ENCODE data around the gene MSTO1.
"Not testable (repeated sequence)": the region's sequence is repeated elsewhere in the genome, so short reads cannot be mapped to it uniquely, and the experiment has no call there.

Gene MSTO1

DNA sequence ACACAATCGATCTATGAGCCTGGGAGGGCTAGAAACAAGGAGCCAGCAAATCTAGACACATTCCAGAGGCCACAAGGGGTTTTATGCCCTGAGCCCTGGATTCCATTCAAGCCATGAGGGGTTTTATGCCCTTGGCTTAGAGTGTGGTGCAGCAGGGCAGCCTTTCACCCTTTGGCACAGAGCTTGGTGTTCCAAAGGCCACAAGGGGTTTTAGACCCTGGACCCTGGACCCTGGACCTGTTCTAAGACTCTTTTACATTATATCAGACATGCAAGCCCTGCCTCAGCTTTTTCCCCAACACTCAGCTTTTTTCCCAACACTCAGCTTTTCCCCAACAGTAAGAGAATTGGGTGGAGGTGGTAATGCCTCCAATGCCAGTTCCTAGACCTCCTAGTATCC, 13.3 kb downstream of the MSTO1 start:
- Mint-ChIP-seq H3K9me3 (peaks cover 25% of the 10 kb centered on the region), H3K4me3 (no peak overlapping the region), H3K36me3 (ENCODE audit: low read depth) (no peaks in the 10 kb centered on the region), H3K27me3 (ENCODE audit: low read depth, poor library complexity) (peaks cover 12% of the 10 kb centered on the region), H3K4me1 (no peaks in the 10 kb centered on the region), H3K27ac (no peak overlapping the region)
- TF ChIP-seq, protein P1, sequence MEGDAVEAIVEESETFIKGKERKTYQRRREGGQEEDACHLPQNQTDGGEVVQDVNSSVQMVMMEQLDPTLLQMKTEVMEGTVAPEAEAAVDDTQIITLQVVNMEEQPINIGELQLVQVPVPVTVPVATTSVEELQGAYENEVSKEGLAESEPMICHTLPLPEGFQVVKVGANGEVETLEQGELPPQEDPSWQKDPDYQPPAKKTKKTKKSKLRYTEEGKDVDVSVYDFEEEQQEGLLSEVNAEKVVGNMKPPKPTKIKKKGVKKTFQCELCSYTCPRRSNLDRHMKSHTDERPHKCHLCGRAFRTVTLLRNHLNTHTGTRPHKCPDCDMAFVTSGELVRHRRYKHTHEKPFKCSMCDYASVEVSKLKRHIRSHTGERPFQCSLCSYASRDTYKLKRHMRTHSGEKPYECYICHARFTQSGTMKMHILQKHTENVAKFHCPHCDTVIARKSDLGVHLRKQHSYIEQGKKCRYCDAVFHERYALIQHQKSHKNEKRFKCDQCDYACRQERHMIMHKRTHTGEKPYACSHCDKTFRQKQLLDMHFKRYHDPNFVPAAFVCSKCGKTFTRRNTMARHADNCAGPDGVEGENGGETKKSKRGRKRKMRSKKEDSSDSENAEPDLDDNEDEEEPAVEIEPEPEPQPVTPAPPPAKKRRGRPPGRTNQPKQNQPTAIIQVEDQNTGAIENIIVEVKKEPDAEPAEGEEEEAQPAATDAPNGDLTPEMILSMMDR (IDR thresholded peaks at IDR 0.05), result no peak
- no peak for DNase-seq

DNA sequence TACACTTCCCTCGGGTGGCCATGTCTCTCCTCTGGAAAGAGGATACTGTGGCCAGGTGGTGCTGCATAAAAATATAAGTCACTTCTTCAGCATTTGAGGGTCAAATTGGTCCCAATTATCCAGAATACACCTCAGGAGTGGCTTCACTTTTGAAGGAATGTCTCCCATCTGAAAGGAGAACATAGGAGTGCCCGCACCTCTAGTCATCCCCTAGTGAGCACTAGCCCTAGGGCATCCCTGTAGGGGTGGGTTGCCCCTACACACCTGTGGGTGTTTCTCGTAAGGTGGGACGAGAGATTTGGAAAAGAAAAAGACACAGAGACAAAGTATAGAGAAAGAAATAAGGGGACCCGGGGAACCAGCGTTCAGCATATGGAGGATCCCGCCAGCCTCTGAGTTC, 16.4 kb downstream of the MSTO1 start:
- Mint-ChIP-seq H3K9me3 (peaks cover 25% of the 10 kb centered on the region), H3K27me3 (ENCODE audit: low read depth, poor library complexity) (peaks cover 11% of the 10 kb centered on the region)
- not testable (repeated sequence) for H3K27ac Mint-ChIP-seq; H3K4me3 Mint-ChIP-seq; H3K4me1 Mint-ChIP-seq; DNase-seq; H3K36me3 Mint-ChIP-seq (ENCODE audit: low read depth)

DNA sequence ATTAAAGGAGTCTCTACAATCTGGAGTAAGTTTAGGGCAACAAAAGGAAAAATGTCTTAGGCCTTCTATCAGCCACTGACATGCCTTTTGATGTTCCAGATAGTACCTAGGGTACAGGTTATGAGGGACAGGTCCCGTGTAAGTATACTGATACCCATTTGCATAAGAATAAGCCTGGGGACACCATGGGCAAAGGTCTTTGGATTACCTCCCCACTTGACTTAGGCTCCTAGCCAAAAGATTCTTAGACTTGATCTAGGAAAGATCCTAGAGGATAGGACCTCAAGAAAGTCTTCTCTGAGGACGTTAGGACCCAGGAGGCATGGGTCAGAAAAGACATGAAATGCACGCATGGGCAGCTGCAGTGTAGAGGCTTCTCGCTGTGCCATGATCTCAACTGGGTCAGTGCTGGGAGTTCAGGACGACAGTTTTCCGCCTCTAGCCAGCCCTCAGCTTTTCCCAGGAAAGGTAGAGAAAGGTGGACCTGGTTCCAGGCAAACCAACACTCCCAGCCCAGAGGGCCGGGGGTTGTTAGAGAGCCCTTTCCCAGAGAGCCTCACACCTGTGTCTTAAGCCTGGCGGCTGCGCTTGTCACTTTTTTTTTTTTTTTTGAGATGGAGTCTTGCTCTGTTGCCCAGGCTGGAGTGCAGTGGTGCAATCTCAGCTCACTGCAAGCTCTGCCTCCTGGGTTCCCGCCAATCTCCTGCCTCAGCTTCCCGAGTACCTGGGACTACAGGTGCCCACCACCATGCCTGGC, 26.6 kb downstream of the MSTO1 start:
- no peak for DNase-seq
- H3K4me1 Mint-ChIP-seq, result peaks cover 5% of the 10 kb centered on the region

DNA sequence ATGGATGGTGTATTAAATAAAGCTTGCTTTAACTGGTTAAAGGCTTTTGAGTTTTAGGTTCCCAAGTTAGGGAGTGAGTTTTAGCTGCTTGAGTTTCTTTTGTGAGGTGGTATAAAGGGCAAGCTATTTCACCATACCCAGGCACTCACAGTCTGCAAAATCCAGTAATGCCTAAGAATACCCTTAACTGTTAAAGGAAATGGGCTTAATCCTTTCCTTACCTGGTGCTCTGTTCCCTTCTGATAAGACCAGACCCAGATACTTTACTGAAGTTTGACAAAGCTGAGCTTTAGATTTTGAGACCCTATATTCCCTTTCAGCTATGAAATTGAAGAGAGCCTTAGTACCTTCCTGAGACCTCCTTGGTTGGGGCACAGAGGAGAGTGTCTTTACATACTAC, 30.3 kb downstream of the MSTO1 start:
- peaks cover 13% of the 10 kb centered on the region for H3K27me3 Mint-ChIP-seq (ENCODE audit: low read depth, poor library complexity)
- H3K36me3 Mint-ChIP-seq (ENCODE audit: low read depth), result peaks cover 5% of the 10 kb centered on the region
- no peak for DNase-seq
- no peak overlapping the region for H3K4me3 Mint-ChIP-seq
- peaks cover 8% of the 10 kb centered on the region for H3K4me1 Mint-ChIP-seq
- no peak overlapping the region for H3K27ac Mint-ChIP-seq
- TF ChIP-seq, protein P1 (IDR thresholded peaks at IDR 0.05), result no peak
- peaks cover 41% of the 10 kb centered on the region for H3K9me3 Mint-ChIP-seq

More for the DNA sequence above, 26.6 kb downstream of the MSTO1 start:
- Mint-ChIP-seq H3K4me3 (no peak overlapping the region), H3K27me3 (ENCODE audit: low read depth, poor library complexity) (peaks cover 7% of the 10 kb centered on the region), H3K9me3 (peaks cover 16% of the 10 kb centered on the region), H3K27ac (no peak overlapping the region), H3K36me3 (ENCODE audit: low read depth) (no peaks in the 10 kb centered on the region)
- TF ChIP-seq, protein P1 (IDR thresholded peaks at IDR 0.05), result no peak

DNA sequence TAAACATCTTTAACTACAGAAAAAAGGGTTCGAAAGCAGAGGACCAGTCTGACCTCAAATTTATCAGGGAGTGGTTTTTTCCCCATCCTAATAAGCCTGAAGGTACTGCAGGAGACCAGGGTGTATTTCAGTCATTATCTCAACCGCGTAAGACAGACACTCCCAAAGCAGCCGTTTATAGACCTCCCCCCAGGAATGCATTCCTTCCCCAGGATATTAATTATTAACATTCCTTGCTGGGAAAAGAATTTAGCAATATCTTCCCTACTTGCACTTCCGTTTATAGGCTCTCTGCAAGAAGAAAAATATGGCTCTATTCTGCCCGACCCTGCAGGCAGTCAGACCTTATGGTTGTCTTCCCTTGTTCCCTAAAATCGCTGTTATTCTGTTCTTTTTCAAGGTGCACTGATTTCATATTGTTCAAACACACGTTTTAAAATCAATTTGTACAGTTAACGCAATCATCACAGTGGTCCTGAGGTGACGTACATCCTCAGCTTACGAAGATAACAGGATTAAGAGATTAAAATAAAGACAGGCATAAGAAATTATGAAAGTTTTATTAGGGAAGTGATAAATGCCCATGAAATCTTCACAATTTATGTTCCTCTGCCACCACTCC, 32.7 kb downstream of the MSTO1 start:
- H3K4me3 Mint-ChIP-seq; H3K36me3 Mint-ChIP-seq (ENCODE audit: low read depth); H3K27ac Mint-ChIP-seq; DNase-seq: not testable (repeated sequence)
- peaks cover 13% of the 10 kb centered on the region for H3K27me3 Mint-ChIP-seq (ENCODE audit: low read depth, poor library complexity)
- peaks cover 18% of the 10 kb centered on the region for H3K4me1 Mint-ChIP-seq
- peaks cover 41% of the 10 kb centered on the region for H3K9me3 Mint-ChIP-seq

DNA sequence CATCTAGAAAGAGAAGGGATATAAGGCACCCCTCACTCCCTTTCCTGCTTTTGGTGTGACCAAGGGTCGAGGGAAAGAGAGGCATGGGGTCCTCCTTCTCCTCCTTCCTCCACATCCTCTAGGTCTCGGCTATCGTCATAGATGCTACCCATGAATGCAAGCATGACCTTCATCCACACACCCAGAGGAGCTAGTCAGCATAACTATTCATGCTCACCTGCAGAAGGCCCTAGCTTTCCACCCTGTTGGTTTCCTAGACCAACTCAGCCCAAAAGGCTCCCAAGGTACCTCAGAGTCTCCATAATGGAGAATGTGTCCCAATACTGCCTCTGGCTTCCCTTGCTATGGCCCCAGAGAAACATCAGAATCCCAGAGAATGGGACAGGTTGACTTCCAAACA, 33.2 kb downstream of the MSTO1 start:
- Mint-ChIP-seq H3K4me3 (no peak overlapping the region), H3K4me1 (peaks cover 18% of the 10 kb centered on the region), H3K27me3 (ENCODE audit: low read depth, poor library complexity) (peaks cover 14% of the 10 kb centered on the region), H3K36me3 (ENCODE audit: low read depth) (peaks cover 5% of the 10 kb centered on the region), H3K9me3 (peaks cover 41% of the 10 kb centered on the region), H3K27ac (no peak overlapping the region)
- no peak for DNase-seq
- TF ChIP-seq, protein P1 (IDR thresholded peaks at IDR 0.05), result no peak
